Measurements from ENCODE around the gene PPM1F.

DNA sequence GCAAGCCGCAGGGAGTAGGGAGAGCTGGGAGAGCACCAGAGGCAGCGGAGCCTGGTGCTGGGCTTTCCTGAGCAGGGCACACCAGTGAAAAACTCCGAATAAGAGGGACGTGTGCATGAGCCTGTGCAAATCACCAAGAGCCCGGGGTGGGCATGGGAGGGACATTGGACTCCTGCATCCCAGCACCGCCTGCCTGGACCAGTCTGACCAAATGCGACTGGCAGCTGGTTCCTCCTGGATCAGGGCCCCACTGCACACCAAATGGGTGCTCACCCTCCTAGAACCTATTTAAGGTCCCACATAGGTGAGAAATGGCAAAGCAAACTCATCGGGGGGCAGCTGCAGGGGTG is 3.1 kb downstream of the PPM1F start:
- no peak for TF ChIP-seq CTCF (IDR thresholded peaks at IDR 0.05)
- no peak for TF ChIP-seq EP300 (IDR thresholded peaks at IDR 0.05)
- no peak for TF ChIP-seq POLR2A (IDR thresholded peaks at IDR 0.05)
- no peak for TF ChIP-seq POLR2AphosphoS5 (IDR thresholded peaks at IDR 0.05)
